Activated CD8-positive, alpha-beta memory T cell treated with anti-CD3 and anti-CD28 coated beads, Interleukin-2, amount 50 U/mL, for 48 hours (primary cell): ENCODE measurements around the gene FAM20C.
"Not testable (repeated sequence)": the region's sequence is repeated elsewhere in the genome, so short reads cannot be mapped to it uniquely, and the experiment has no call there.

Source experiments
- DNase-seq: peaks from one replicate; pipeline ENCODE4 v3.0.0-alpha.2; 2020

Gene FAM20C

GRCh38 chr7:297141-297540 lies 104.8 kb downstream of the FAM20C start:
- DNase-seq, result not testable (repeated sequence)

GRCh38 chr7:297611-298374 lies 105.4 kb downstream of the FAM20C start:
- no peak for DNase-seq

GRCh38 chr7:298375-298702 lies 106.0 kb downstream of the FAM20C start:
- no peak for DNase-seq

GRCh38 chr7:298743-299142 lies 106.4 kb downstream of the FAM20C start:
- DNase-seq, result no peak

- no peak for DNase-seq
Observed at GRCh38 chr7:299169-299568, 106.8 kb downstream of the FAM20C start.

GRCh38 chr7:299628-300027 lies 107.3 kb downstream of the FAM20C start:
- DNase-seq, result no peak

GRCh38 chr7:300048-300447 lies 107.7 kb downstream of the FAM20C start:
- DNase-seq, result no peak

GRCh38 chr7:300546-301290 lies 108.3 kb downstream of the FAM20C start:
- no peak for DNase-seq

GRCh38 chr7:301291-302053 lies 109.1 kb downstream of the FAM20C start:
- no peak for DNase-seq

GRCh38 chr7:302054-302992 lies 110.0 kb downstream of the FAM20C start:
- no peak for DNase-seq

- no peak for DNase-seq
Observed at GRCh38 chr7:303425-303824, 111.1 kb downstream of the FAM20C start.

- DNase-seq, result no peak
Observed at GRCh38 chr7:303884-304573, 111.7 kb downstream of the FAM20C start.

GRCh38 chr7:304574-305409 lies 112.4 kb downstream of the FAM20C start:
- DNase-seq, result no peak

- DNase-seq, result no peak
Observed at GRCh38 chr7:305410-306151, 113.2 kb downstream of the FAM20C start.

GRCh38 chr7:307970-308369 lies 115.6 kb downstream of the FAM20C start:
- DNase-seq, result no peak

- DNase-seq, result no peak
Observed at GRCh38 chr7:309586-310228, 117.3 kb downstream of the FAM20C start.
